ENCODE results near the gene KDM3A.

DNA sequence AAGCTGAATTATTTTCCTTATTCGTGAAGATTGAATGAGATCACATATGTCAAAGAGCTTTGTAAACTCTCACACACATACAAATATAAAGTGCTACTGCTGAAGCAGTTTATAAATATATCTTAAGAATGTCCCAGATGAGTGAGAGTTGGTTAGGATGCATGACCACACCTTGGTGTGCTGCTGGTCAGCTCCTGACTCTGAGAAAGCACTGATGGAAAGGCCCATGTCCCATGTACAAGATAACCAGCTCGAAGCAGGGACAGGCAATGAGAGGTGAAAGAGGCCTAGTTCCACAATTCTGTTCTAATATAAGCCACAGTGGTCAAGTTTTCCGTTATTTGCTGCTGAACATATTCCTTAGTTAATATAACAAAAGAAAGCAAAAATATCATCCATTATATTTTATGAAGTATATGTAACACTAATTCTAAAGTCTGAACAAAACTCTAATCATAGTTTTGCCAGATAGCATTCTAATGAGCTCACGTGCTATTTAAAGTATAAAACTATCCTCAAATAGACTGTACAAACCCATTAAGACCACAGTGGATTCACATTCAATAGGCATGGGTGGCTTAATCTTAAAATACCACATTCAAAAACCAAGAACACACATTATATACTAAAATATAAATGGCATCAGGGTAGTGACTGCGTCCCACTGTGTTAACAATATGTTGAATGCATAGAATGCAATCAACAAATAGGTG lies 72.9 kb downstream of the KDM3A start:
- TF ChIP-seq POLR2A (IDR thresholded peaks at IDR 0.05; ENCODE audit: low read depth, low read length) (no peak), TAF1 (IDR thresholded peaks at IDR 0.05; ENCODE audit: borderline replicate concordance, low read depth, low read length) (no peak), POLR2AphosphoS5 (IDR thresholded peaks at IDR 0.05; ENCODE audit: low read depth, low read length) (no peak)

All from GM12892 (cell line).